AG04450 (cell line): ENCODE results near the gene GJD2. TPM values are rescaled to one million over a fixed set of nuclear protein-coding genes. Genes with fewer than 3 reads are reported as not detected.

ENCODE experiments used
- CTCF ChIA-PET: fragments of 300-600, 350-600 bp; formaldehyde crosslinking; extraction: SDS; loops from one replicate; lab custom pipeline; 2022; ENCODE audit warnings: antibody characterized with exemption, inconsistent platforms; lab: Charles Lee
- POLR2A ChIA-PET: fragments of 350-600 bp; formaldehyde crosslinking; extraction: SDS; loops from one replicate; lab custom pipeline; 2021; ENCODE audit warnings: antibody characterized with exemption, inconsistent platforms; lab: Yijun Ruan, JAX
- DNase-seq: peaks from one replicate; pipeline ENCODE4 v3.0.0-alpha.2; 2011; ENCODE audit warnings: low read depth, low spot score
- H3K27ac ChIP-seq: one replicate; pipeline ENCODE4 v1.5.1; 2012; ENCODE audit warnings: low read depth, low read length, control low read depth
- H3K27me3 ChIP-seq: one replicate; pipeline ENCODE4 v1.6.0; 2012; ENCODE audit warnings: low read length; ENCODE audit not compliant: control insufficient read depth, insufficient read depth
- H3K4me3 ChIP-seq: 2 replicates; pipeline ENCODE4 v1.5.1; 2011; ENCODE audit warnings: mild to moderate bottlenecking, low read depth, low read length, control low read depth
- H3K9me3 ChIP-seq: 2 replicates; pipeline ENCODE4 v1.5.1; 2012; ENCODE audit warnings: low read length; ENCODE audit not compliant: control insufficient read depth, insufficient read depth
- polyA plus RNA-seq: library from polyadenylated mRNA; depleted of rRNA; stranded (reverse); fragments of >200 nt; gene quantifications from 2 replicates; pipeline ENCODE4 v1.2.3, GENCODE V29; 2011
- TF ChIP-seq, protein P1 (sequence below): IDR thresholded peaks from 2 replicates; pipeline ENCODE4 v1.5.1; 2011; ENCODE audit warnings: low read depth, low read length, control low read depth, inconsistent platforms

GJD2 gene
- polyA plus RNA-seq, 1 experiment: not detected

DNA sequence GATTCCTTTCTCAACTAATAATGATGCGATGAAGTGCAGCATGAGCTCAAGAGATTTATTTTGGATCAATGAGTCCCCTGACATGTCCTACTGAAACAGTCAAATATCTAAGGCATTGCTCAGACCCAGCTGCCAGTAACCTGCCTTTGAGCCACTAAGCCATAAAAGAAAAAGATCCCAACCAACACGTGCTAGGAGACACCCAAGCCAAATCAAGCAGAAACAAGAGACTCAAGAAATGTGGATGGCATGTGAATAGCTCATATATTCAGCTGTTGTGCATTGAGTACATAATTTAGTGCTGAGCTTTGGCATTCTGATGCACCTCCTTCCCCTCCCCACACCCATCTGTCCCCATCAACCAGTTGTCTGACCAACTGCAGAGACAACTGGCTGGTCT is 29.2 kb downstream of the GJD2 start:
- ChIA-PET POLR2A (no interaction called here), CTCF (interaction anchor here (0.6 to 1.9 kb wide), 4 partner anchors 17 to 291 kb away, joined by 4 to 6 read pairs (median 4); no protein-coding TSS in a partner anchor)
- H3K27me3 ChIP-seq: no peaks in the 10 kb centered on the region
- TF ChIP-seq, protein P1, sequence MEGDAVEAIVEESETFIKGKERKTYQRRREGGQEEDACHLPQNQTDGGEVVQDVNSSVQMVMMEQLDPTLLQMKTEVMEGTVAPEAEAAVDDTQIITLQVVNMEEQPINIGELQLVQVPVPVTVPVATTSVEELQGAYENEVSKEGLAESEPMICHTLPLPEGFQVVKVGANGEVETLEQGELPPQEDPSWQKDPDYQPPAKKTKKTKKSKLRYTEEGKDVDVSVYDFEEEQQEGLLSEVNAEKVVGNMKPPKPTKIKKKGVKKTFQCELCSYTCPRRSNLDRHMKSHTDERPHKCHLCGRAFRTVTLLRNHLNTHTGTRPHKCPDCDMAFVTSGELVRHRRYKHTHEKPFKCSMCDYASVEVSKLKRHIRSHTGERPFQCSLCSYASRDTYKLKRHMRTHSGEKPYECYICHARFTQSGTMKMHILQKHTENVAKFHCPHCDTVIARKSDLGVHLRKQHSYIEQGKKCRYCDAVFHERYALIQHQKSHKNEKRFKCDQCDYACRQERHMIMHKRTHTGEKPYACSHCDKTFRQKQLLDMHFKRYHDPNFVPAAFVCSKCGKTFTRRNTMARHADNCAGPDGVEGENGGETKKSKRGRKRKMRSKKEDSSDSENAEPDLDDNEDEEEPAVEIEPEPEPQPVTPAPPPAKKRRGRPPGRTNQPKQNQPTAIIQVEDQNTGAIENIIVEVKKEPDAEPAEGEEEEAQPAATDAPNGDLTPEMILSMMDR: no peak
- no peak for DNase-seq
- no peak overlapping the region for H3K27ac ChIP-seq
- H3K9me3 ChIP-seq: no peaks in the 10 kb centered on the region; the same call in 1 of the 2 replicates
- no peak overlapping the region for H3K4me3 ChIP-seq

DNA sequence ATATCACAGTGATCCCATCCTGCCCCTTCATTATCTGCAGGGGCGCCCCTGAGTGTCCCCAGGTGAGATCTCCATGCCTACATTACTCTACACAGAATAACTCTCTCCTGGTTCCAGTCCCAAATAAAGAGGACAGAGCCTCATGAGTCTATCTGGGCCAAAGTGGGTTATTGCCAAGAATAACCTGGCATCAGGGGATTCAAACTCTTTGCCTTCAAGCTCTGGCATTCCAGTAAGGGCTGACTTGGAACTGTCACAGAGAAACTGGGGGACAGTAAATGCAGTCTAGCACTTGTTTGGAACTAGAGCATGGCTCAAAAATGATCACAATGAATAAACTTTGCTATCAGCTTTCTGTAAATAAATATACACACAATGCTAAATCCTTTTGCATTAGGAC is 30.3 kb downstream of the GJD2 start:
- DNase-seq: no peak
- Histone ChIP-seq H3K4me3 (no peak overlapping the region), H3K27me3 (no peaks in the 10 kb centered on the region), H3K27ac (no peak overlapping the region), H3K9me3 (no peaks in the 10 kb centered on the region; the same call in 1 of the 2 replicates)
- ChIA-PET POLR2A (no interaction called here), CTCF (interaction anchor here (1.8 to 1.9 kb wide), 2 partner anchors 16 to 103 kb away, joined by 4 to 6 read pairs; no protein-coding TSS in a partner anchor)
- TF ChIP-seq, protein P1: no peak

GRCh38 chr15:34722439-34722836 is 32.4 kb downstream of the GJD2 start:
- POLR2A ChIA-PET: interaction anchor here (0.6 kb wide), 1 partner anchor 130 kb away, joined by 6 read pairs; no protein-coding TSS in a partner anchor
- no peak overlapping the region for H3K4me3 ChIP-seq
- no peak overlapping the region for H3K27ac ChIP-seq
- CTCF ChIA-PET: interaction anchor here (0.9 to 2.2 kb wide), 2 partner anchors 14 to 112 kb away, joined by 3 to 12 read pairs; no protein-coding TSS in a partner anchor
- TF ChIP-seq, protein P1: no peak
- DNase-seq: no peak
- no peaks in the 10 kb centered on the region; the same call in 1 of the 2 replicates for H3K9me3 ChIP-seq
- no peaks in the 10 kb centered on the region for H3K27me3 ChIP-seq

GRCh38 chr15:34721802-34722438 is 32.9 kb downstream of the GJD2 start:
- ChIA-PET POLR2A (interaction anchor here (0.6 kb wide), 1 partner anchor 131 kb away, joined by 6 read pairs; no protein-coding TSS in a partner anchor), CTCF (interaction anchor here (0.9 to 2.2 kb wide), 2 partner anchors 14 to 111 kb away, joined by 3 to 12 read pairs; no protein-coding TSS in a partner anchor)
- Histone ChIP-seq H3K27ac (no peak overlapping the region), H3K9me3 (no peaks in the 10 kb centered on the region; the same call in 1 of the 2 replicates), H3K4me3 (peak overlapping the region; percentile 21; the same call in 1 of the 2 replicates), H3K27me3 (no peaks in the 10 kb centered on the region)
- TF ChIP-seq, protein P1: no peak
- DNase-seq: peak; percentile 3
